ENCODE results near the gene TMPRSS11A. TPM values are rescaled to one million over a fixed set of nuclear protein-coding genes. Genes with fewer than 3 reads are reported as not detected.

The TMPRSS11A gene
- total RNA-seq, 4 donors from 2014 or later = not detected

- TF ChIP-seq POLR2A (IDR thresholded peaks at IDR 0.05) = no peak
- Histone ChIP-seq H3K4me3 (no peak overlapping the region), H3K27me3 (no peaks in the 10 kb centered on the region), H3K27ac (no peak overlapping the region), H3K9me3 (no peaks in the 10 kb centered on the region), H3K36me3 (no peaks in the 10 kb centered on the region), H3K4me1 (no peaks in the 10 kb centered on the region)
- no peak for DNase-seq
- intact Hi-C loops (cut with DNase I; ENCODE audit: low total_unique reads) (no loop called here), in situ Hi-C loops (cut with MboI; ENCODE audit: low sequenced_read_pairs in 4 of 4) (no loop called here)
- ATAC-seq = no peak
Measured at GRCh38 chr4:67883458-67883857, 79.8 kb downstream of the TMPRSS11A start.

- DNase-seq (no peak), ATAC-seq (no peak)
- Histone ChIP-seq H3K27me3 (no peaks in the 10 kb centered on the region), H3K36me3 (no peaks in the 10 kb centered on the region), H3K27ac (no peak overlapping the region), H3K4me3 (no peak overlapping the region), H3K9me3 (no peaks in the 10 kb centered on the region), H3K4me1 (no peaks in the 10 kb centered on the region)
- TF ChIP-seq CTCF (IDR thresholded peaks at IDR 0.05 in 4 of 5, conservative IDR thresholded peaks at IDR 0.05 in 1 of 5) (no peak), POLR2A (IDR thresholded peaks at IDR 0.05) (no peak)
- intact Hi-C loops (cut with DNase I; ENCODE audit: low total_unique reads) = no loop called here
- in situ Hi-C loops (cut with MboI; ENCODE audit: low sequenced_read_pairs in 4 of 4) = no loop called here
Measured at GRCh38 chr4:67880866-67881610, 82.3 kb downstream of the TMPRSS11A start.

- intact Hi-C loops (cut with DNase I; ENCODE audit: low total_unique reads) = no loop called here
- no peak for DNase-seq
- no peak for TF ChIP-seq POLR2A (IDR thresholded peaks at IDR 0.05)
- TF ChIP-seq CTCF (IDR thresholded peaks at IDR 0.05 in 4 of 5, conservative IDR thresholded peaks at IDR 0.05 in 1 of 5) = no peak
- no peaks in the 10 kb centered on the region for H3K36me3 ChIP-seq
- no peaks in the 10 kb centered on the region for H3K4me1 ChIP-seq
- no peaks in the 10 kb centered on the region for H3K9me3 ChIP-seq
- ATAC-seq = no peak
- no peak overlapping the region for H3K27ac ChIP-seq
- H3K27me3 ChIP-seq = no peaks in the 10 kb centered on the region
- no peak overlapping the region for H3K4me3 ChIP-seq
- in situ Hi-C loops (cut with MboI; ENCODE audit: low sequenced_read_pairs in 4 of 4) = no loop called here
Measured at GRCh38 chr4:67879486-67879885, 83.8 kb downstream of the TMPRSS11A start.

GRCh38 chr4:67877086-67877485, 86.2 kb downstream of the TMPRSS11A start:
- intact Hi-C loops (cut with DNase I; ENCODE audit: low total_unique reads) (no loop called here), in situ Hi-C loops (cut with MboI; ENCODE audit: low sequenced_read_pairs in 4 of 4) (no loop called here)
- ATAC-seq (no peak), DNase-seq (no peak)
- Histone ChIP-seq H3K36me3 (no peaks in the 10 kb centered on the region), H3K4me1 (no peaks in the 10 kb centered on the region), H3K4me3 (no peak overlapping the region), H3K27me3 (no peaks in the 10 kb centered on the region), H3K9me3 (no peaks in the 10 kb centered on the region), H3K27ac (no peak overlapping the region)
- TF ChIP-seq POLR2A (IDR thresholded peaks at IDR 0.05) (no peak), CTCF (IDR thresholded peaks at IDR 0.05 in 4 of 5, conservative IDR thresholded peaks at IDR 0.05 in 1 of 5) (no peak)

- H3K4me3 ChIP-seq = no peak overlapping the region
- intact Hi-C loops (cut with DNase I; ENCODE audit: low total_unique reads) (no loop called here), in situ Hi-C loops (cut with MboI; ENCODE audit: low sequenced_read_pairs in 4 of 4) (no loop called here)
- no peaks in the 10 kb centered on the region for H3K36me3 ChIP-seq
- H3K4me1 ChIP-seq = no peaks in the 10 kb centered on the region
- no peaks in the 10 kb centered on the region for H3K27me3 ChIP-seq
- ATAC-seq (no peak), DNase-seq (no peak)
- H3K9me3 ChIP-seq = no peaks in the 10 kb centered on the region
- no peak overlapping the region for H3K27ac ChIP-seq
- no peak for TF ChIP-seq POLR2A (IDR thresholded peaks at IDR 0.05)
- TF ChIP-seq CTCF (IDR thresholded peaks at IDR 0.05 in 4 of 5, conservative IDR thresholded peaks at IDR 0.05 in 1 of 5) = no peak
Measured at GRCh38 chr4:67874986-67875385, 88.3 kb downstream of the TMPRSS11A start.

All from gastrocnemius medialis (tissue), 4 donors.